ENCODE measurements around the gene AOC2.
A peak's percentile ranks its signal among the peaks of the same experiment; 100 is the strongest.
"Not testable (repeated sequence)": the region's sequence is repeated elsewhere in the genome, so short reads cannot be mapped to it uniquely, and the experiment has no call there.

Gene AOC2

DNA sequence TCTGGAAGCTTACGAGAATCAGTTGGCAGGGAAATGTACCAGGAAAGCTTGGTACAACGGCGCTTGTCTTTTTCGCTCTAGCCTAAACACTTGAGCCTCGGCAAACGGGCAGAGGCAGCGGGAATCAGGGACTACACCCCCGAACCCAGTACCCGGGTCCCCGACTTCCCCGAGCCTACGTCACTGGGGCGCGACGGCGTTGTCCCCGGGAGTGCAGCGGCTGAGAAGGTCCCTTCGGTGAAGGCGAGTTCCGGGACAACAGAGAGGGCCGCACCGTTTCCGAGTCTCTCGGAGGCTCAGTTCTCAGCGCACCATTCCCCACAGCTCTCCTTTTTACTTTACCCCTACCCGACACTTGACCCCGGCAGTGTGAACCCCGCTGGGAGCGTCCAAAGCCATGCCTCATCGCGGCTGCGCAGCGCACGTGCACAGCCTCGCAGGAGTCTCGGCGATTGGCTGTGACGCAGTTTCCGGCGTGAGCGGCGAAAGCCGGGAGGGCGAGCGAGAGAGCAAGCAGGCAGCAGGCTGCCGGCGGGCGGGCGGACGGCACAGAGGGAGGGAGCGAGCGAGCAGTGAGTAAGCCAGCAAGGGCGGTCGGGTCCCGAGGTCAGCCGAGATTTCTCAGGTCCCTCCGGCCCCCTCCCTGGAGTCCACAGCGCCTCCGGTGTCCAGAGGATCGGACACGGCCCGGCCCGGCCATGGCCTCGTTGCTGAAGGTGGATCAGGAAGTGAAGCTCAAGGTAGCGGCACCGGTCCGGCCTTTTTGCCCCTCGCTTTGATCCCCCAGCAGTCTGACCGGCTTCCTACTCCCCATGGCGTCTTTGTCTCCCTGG lies 11.2 kb upstream of the AOC2 start, which contains the start of gene PSME3:
Gene PSME3, plus strand, starts transcription at position 464 of the 833 bp plus-strand sequence. Its CDS starts 235 bp downstream, at position 699.
- DNase-seq, result peak; percentile 71

DNA sequence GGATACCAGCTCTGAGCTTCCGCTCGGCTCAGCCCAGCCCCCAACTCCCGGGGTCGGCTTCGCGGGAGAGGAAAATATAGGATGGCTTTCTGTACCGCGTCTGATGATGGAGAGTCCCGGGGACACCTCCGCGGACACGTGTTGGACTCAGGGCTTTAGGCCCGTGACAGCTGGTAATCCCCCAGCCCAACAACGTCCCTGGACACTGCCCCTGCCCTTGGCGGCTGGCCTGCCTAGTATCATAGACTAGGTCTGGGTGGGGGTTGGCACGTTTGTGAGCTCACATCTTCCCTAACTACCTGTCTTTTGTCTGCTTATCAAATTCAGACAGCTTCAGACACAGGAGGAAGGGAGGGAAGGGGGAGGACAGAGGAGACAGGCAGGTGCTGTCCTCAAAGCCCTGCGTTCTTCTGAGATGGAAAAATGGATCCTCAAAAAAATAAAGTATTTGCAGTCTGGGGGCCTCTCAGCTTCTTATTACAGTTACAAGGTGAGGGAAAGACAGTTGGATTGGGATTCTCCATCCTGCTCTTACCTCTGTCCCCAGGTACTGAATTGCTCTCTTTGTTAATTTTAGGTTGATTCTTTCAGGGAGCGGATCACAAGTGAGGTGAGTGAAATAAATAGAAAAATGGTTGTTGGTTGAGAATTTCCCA lies 10.5 kb upstream of the AOC2 start:
- no peak for DNase-seq

- no peak for DNase-seq
Measured at GRCh38 chr17:42835732-42836131, 8.6 kb upstream of the AOC2 start.

- no peak for DNase-seq
Measured at GRCh38 chr17:42841975-42842685, 2.2 kb upstream of the AOC2 start.

- peak; percentile 63 for DNase-seq
Measured at GRCh38 chr17:42843358-42843934, 934 bp upstream of the AOC2 start.

- no peak for DNase-seq
Measured at GRCh38 chr17:42844761-42845555, 578 bp downstream of the AOC2 start.

DNA sequence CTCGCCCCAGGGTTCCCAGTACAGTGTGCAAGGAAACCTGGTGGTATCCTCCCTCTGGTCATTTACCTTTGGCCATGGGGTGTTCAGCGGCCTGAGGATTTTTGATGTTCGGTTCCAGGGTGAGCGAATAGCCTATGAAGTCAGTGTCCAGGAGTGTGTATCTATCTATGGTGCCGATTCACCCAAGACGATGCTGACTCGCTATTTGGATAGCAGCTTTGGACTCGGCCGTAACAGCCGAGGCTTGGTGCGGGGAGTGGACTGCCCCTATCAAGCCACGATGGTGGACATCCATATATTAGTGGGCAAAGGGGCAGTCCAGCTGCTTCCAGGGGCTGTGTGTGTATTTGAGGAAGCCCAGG lies 1.2 kb downstream of the AOC2 start:
- no peak for DNase-seq

- no peak for DNase-seq
Measured at GRCh38 chr17:42845918-42846593, 1.7 kb downstream of the AOC2 start.

DNA sequence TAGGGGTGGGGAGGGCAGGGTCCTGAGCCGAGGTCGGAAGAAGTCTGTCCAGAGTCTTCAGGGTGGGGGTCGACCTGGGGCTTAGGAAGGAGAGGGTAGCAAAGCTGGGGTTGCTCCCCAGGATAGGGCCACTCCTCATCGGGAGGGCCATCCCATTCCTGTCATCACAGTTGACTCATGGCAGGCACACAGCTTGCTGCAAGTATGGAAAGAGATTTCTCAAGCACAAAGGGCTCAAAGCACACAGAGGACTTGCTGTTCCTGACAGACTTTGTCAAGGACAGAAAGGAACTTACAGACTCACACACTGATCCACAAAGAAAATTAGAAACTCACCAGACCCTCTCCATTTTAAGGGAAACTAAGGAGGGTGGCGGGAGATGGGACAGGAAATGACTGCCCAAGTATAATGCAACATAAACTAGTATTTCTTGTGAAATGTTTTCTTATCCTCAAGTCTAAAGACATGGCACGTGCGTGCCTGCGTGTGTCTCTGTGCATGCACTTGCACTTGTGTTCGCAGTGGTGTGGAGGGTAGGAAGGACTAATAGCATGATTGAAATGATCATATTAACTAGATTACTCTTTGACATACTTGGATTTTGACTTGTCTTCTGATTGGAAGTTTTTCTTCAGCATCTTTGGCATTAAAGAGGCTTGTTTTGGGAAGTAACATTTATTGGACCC lies 2.4 kb downstream of the AOC2 start:
- DNase-seq, result no peak

DNA sequence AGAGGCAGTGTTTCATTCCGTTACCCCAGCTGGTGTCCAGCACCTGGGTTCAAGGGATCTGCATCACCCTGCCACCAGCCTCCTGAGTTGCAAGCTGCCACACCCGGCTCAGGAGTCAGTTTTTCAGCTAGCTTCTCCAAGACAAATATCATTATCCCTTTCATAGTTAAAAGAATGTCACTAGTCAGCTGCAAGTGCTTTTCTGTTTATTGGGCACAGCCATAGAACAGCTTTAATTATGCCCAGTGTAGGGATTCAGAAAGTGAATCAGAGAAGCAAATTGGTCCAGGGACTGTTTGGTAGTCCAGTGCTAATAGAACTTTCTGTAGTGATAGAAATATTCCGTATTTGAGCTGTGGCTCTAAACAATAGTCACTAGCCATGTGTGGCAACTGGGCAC lies 3.7 kb downstream of the AOC2 start:
- no peak for DNase-seq

DNA sequence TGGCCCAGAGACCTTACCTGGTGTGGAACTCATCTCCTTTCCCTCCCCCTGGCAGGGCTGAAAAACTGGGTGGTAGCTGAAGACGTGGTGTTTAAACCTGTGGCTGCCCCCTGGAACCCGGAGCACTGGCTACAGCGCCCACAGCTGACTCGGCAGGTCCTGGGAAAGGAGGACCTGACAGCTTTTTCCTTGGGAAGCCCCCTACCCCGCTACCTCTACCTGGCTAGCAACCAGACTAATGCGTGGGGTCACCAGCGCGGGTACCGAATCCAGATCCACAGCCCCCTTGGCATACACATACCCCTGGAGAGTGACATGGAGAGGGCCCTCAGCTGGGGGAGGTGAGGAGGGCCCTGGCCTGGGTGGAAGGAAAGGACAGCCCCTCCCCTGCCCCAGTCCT lies 4.7 kb downstream of the AOC2 start:
- DNase-seq, result no peak

- DNase-seq, result no peak
Measured at GRCh38 chr17:42849451-42850181, 5.2 kb downstream of the AOC2 start.

GRCh38 chr17:42850954-42851353 lies 6.6 kb downstream of the AOC2 start, which contains the start of gene AOC3:
Gene AOC3 (plus strand): TSS chr17:42851199. CDS start chr17:42851344, 145 bp downstream.
- DNase-seq, result no peak

GRCh38 chr17:42851371-42852240 lies 7.2 kb downstream of the AOC2 start:
- DNase-seq, result not testable (repeated sequence)

DNA sequence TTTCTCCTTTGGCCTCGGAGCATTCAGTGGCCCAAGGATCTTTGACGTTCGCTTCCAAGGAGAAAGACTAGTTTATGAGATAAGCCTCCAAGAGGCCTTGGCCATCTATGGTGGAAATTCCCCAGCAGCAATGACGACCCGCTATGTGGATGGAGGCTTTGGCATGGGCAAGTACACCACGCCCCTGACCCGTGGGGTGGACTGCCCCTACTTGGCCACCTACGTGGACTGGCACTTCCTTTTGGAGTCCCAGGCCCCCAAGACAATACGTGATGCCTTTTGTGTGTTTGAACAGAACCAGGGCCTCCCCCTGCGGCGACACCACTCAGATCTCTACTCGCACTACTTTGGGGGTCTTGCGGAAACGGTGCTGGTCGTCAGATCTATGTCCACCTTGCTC lies 8.0 kb downstream of the AOC2 start:
- DNase-seq, result no peak

DNA sequence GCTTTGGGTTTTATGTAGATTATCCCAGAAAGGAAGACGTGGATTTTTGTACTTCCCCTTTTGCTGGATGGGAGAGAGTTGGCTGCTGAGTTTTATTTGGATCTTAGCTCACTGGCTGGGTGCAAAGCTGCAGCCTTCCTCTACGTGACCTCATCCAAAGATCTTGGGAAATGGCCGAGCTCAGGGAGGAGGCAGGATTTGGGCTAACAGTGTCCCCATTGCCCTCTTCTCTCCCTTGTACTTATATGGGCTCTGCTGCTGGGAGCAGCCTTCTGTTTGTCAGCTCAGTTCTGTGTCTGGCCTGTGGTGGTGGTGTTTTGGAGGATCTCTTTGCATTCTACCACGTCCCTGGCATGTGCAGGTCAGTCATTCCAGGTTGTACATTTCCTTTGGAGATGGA lies 8.6 kb downstream of the AOC2 start:
- DNase-seq, result no peak

- no peak for DNase-seq
Measured at GRCh38 chr17:42853597-42853967, 9.2 kb downstream of the AOC2 start.

GRCh38 chr17:42853968-42854790 lies 9.8 kb downstream of the AOC2 start:
- DNase-seq, result no peak

Measured in NCI-H510A treated with DMSO at 0.1 percent for 48 hours (cell line).